Subcutaneous abdominal adipose tissue (tissue), 5 donors: ENCODE measurements around the gene TET2.

Experiments
- H3K27ac ChIP-seq: one replicate; pipeline ENCODE4 v1.7.0; 2013; ENCODE audit warnings: low read depth, mild to moderate bottlenecking, inconsistent platforms, low read length, moderate library complexity
- H3K27me3 ChIP-seq, 5 donors: one replicate each; pipeline ENCODE4 v1.7.0; 2013; ENCODE audit warnings: low read length in 5 of 5, inconsistent platforms in 1 of 5; ENCODE audit not compliant: control insufficient read depth in 5 of 5, insufficient read depth in 4 of 5
- H3K36me3 ChIP-seq, 5 donors: one replicate each; pipeline ENCODE4 v1.7.0; 2013; ENCODE audit warnings: low read length in 5 of 5; ENCODE audit not compliant: control insufficient read depth in 5 of 5, insufficient read depth in 5 of 5
- H3K4me1 ChIP-seq, 5 donors: one replicate each; pipeline ENCODE4 v1.7.0; 2013; ENCODE audit warnings: low read length in 5 of 5, mild to moderate bottlenecking in 3 of 5, moderate library complexity in 1 of 5; ENCODE audit not compliant: control insufficient read depth in 5 of 5, insufficient read depth in 5 of 5
- H3K4me3 ChIP-seq, 5 donors: one replicate each; pipeline ENCODE4 v1.7.0; 2013; ENCODE audit warnings: low read length in 5 of 5, low read depth in 1 of 5
- H3K9ac ChIP-seq, 5 donors: one replicate each; pipeline ENCODE4 v1.7.0; 2013; ENCODE audit warnings: low read length in 5 of 5, mild to moderate bottlenecking in 4 of 5, moderate library complexity in 3 of 5
- H3K9me3 ChIP-seq, 5 donors: one replicate each; pipeline ENCODE4 v1.7.0; 2013; ENCODE audit warnings: low read length in 5 of 5; ENCODE audit not compliant: control insufficient read depth in 5 of 5
- donor health status: healthy.
- donor health status: healthy.
- donor health status: healthy.
- donor health status: healthy.
- donor health status: healthy.

Gene TET2

GRCh38 chr4:105193536-105193935, 46.9 kb downstream of the TET2 start:
- no peak overlapping the region for H3K27ac ChIP-seq
- peaks cover 3 to 41% (median 29%) of the 10 kb centered on the region in 5 donors for H3K4me1 ChIP-seq
- peaks cover 0 to 10% (median 0%) of the 10 kb centered on the region in 5 donors for H3K36me3 ChIP-seq
- H3K9me3 ChIP-seq: no peaks in the 10 kb centered on the region
- no peak overlapping the region for H3K4me3 ChIP-seq
- no peak overlapping the region for H3K9ac ChIP-seq
- no peaks in the 10 kb centered on the region for H3K27me3 ChIP-seq

GRCh38 chr4:105194328-105195231, 47.9 kb downstream of the TET2 start:
- Histone ChIP-seq H3K9ac (no peak overlapping the region), H3K27ac (no peak overlapping the region), H3K4me3 (no peak overlapping the region), H3K9me3 (no peaks in the 10 kb centered on the region), H3K27me3 (no peaks in the 10 kb centered on the region), H3K36me3 (peaks cover 0 to 10% (median 0%) of the 10 kb centered on the region in 5 donors), H3K4me1 (peaks cover 3 to 41% (median 29%) of the 10 kb centered on the region in 5 donors)

GRCh38 chr4:105196523-105197145, 50.0 kb downstream of the TET2 start:
- Histone ChIP-seq H3K27me3 (no peaks in the 10 kb centered on the region), H3K4me3 (no peak overlapping the region), H3K9me3 (no peaks in the 10 kb centered on the region), H3K4me1 (peaks cover under 1 to 27% (median 20%) of the 10 kb centered on the region in 5 donors), H3K36me3 (peaks cover 0 to 10% (median 0%) of the 10 kb centered on the region in 5 donors), H3K27ac (no peak overlapping the region), H3K9ac (no peak overlapping the region)

GRCh38 chr4:105197777-105198176, 51.1 kb downstream of the TET2 start:
- Histone ChIP-seq H3K9me3 (no peaks in the 10 kb centered on the region), H3K4me3 (no peak overlapping the region), H3K9ac (no peak overlapping the region), H3K4me1 (peaks cover 0 to 17% (median 9%) of the 10 kb centered on the region in 5 donors), H3K27ac (no peak overlapping the region), H3K27me3 (no peaks in the 10 kb centered on the region), H3K36me3 (peaks cover 0 to 10% (median 0%) of the 10 kb centered on the region in 5 donors)

- Histone ChIP-seq H3K27ac (no peak overlapping the region), H3K4me3 (no peak overlapping the region), H3K9ac (no peak overlapping the region), H3K36me3 (peaks cover 0 to 10% (median 0%) of the 10 kb centered on the region in 5 donors), H3K9me3 (no peaks in the 10 kb centered on the region), H3K27me3 (no peaks in the 10 kb centered on the region), H3K4me1 (peaks cover 0 to 11% (median 5%) of the 10 kb centered on the region in 5 donors)
Observed at GRCh38 chr4:105198541-105198940, 51.9 kb downstream of the TET2 start.

GRCh38 chr4:105206214-105206613, 59.5 kb downstream of the TET2 start:
- no peak overlapping the region for H3K4me3 ChIP-seq
- no peak overlapping the region for H3K27ac ChIP-seq
- no peaks in the 10 kb centered on the region for H3K4me1 ChIP-seq

GRCh38 chr4:105207386-105207785, 60.7 kb downstream of the TET2 start:
- H3K4me1 ChIP-seq: no peaks in the 10 kb centered on the region
- no peaks in the 10 kb centered on the region for H3K9me3 ChIP-seq
- no peak overlapping the region for H3K9ac ChIP-seq
- no peaks in the 10 kb centered on the region for H3K27me3 ChIP-seq
- H3K27ac ChIP-seq: no peak overlapping the region
- H3K4me3 ChIP-seq: no peak overlapping the region
- H3K36me3 ChIP-seq: peaks cover 0 to 6% (median 4%) of the 10 kb centered on the region in 5 donors

More at GRCh38 chr4:105206214-105206613, 59.5 kb downstream of the TET2 start:
- no peak overlapping the region for H3K9ac ChIP-seq
- H3K9me3 ChIP-seq: no peaks in the 10 kb centered on the region
- no peaks in the 10 kb centered on the region for H3K27me3 ChIP-seq
- H3K36me3 ChIP-seq: peaks cover 0 to 6% (median 4%) of the 10 kb centered on the region in 5 donors

- Histone ChIP-seq H3K27me3 (no peaks in the 10 kb centered on the region), H3K9me3 (no peaks in the 10 kb centered on the region), H3K36me3 (peaks cover 0 to 6% (median 4%) of the 10 kb centered on the region in 5 donors), H3K4me3 (no peak overlapping the region), H3K9ac (no peak overlapping the region), H3K4me1 (no peaks in the 10 kb centered on the region), H3K27ac (no peak overlapping the region)
Observed at GRCh38 chr4:105208561-105208960, 61.9 kb downstream of the TET2 start.

GRCh38 chr4:105210916-105211315, 64.2 kb downstream of the TET2 start:
- Histone ChIP-seq H3K27ac (no peak overlapping the region), H3K4me1 (no peaks in the 10 kb centered on the region), H3K9me3 (no peaks in the 10 kb centered on the region)

More at GRCh38 chr4:105210916-105211315, 64.2 kb downstream of the TET2 start:
- Histone ChIP-seq H3K36me3 (peaks cover 0 to 4% (median 4%) of the 10 kb centered on the region in 5 donors), H3K27me3 (no peaks in the 10 kb centered on the region), H3K4me3 (no peak overlapping the region), H3K9ac (no peak overlapping the region)
